Hematopoietic multipotent progenitor cell treated with erythropoietin and hydrocortisone succinate and interleukin-3 and kit ligand, for 15 days (in vitro differentiated cells): ENCODE measurements around the gene ERN2.
"Not testable (repeated sequence)": the region's sequence is repeated elsewhere in the genome, so short reads cannot be mapped to it uniquely, and the experiment has no call there.

ENCODE experiments used
- DNase-seq: peaks from one replicate; pipeline ENCODE4 v3.0.0-alpha.2; 2015; ENCODE audit warnings: low spot score

ERN2 gene

GRCh38 chr16:23712976-23713375 lies at the start of gene ERN2:
Gene ERN2, minus strand, starts transcription at chr16:23713222. Its CDS starts 35 bp downstream, at chr16:23713187.
- DNase-seq = no peak

GRCh38 chr16:23757937-23758619 lies 45.1 kb upstream of the ERN2 start:
- no peak for DNase-seq

GRCh38 chr16:23757116-23757515 lies 44.1 kb upstream of the ERN2 start:
- DNase-seq = no peak

- DNase-seq = no peak
These were observed 42.4 kb upstream of the ERN2 start for GRCh38 chr16:23755484-23755809.

GRCh38 chr16:23754594-23755483 lies 41.8 kb upstream of the ERN2 start, which contains the start of gene CHP2:
Gene CHP2, plus strand, starts transcription at chr16:23755026. Its CDS starts 24 bp downstream, at chr16:23755050.
- no peak for DNase-seq

- DNase-seq = no peak
These were observed 41.0 kb upstream of the ERN2 start for GRCh38 chr16:23753908-23754593.

GRCh38 chr16:23751053-23751452 lies 38.0 kb upstream of the ERN2 start:
- not testable (repeated sequence) for DNase-seq

- DNase-seq = no peak
These were observed 35.6 kb upstream of the ERN2 start for GRCh38 chr16:23748630-23749029.

- DNase-seq = no peak
These were observed 32.2 kb upstream of the ERN2 start for GRCh38 chr16:23745263-23745662.

GRCh38 chr16:23742766-23743165 lies 29.7 kb upstream of the ERN2 start:
- DNase-seq = no peak

- DNase-seq = no peak
These were observed 28.8 kb upstream of the ERN2 start for GRCh38 chr16:23741675-23742303.

GRCh38 chr16:23739516-23739915 lies 26.5 kb upstream of the ERN2 start:
- no peak for DNase-seq

- not testable (repeated sequence) for DNase-seq
These were observed 24.5 kb upstream of the ERN2 start for GRCh38 chr16:23737423-23738028.

GRCh38 chr16:23734176-23734893 lies 21.3 kb upstream of the ERN2 start:
- no peak for DNase-seq

GRCh38 chr16:23729503-23730424 lies 16.7 kb upstream of the ERN2 start:
- DNase-seq = no peak

- DNase-seq = no peak
These were observed 15.1 kb upstream of the ERN2 start for GRCh38 chr16:23728112-23728477.

GRCh38 chr16:23726710-23727109 lies 13.7 kb upstream of the ERN2 start:
- no peak for DNase-seq

GRCh38 chr16:23724785-23725131 lies 11.7 kb upstream of the ERN2 start:
- DNase-seq = no peak

GRCh38 chr16:23724096-23724784 lies 11.2 kb upstream of the ERN2 start:
- no peak for DNase-seq
